NCI-H2107 (cell line): Measurements from ENCODE around the gene CEL.

Source experiments
- DNase-seq: peaks from one replicate; lab custom pipeline; 2025; lab: John Stamatoyannopoulos, UW

Gene CEL

DNA sequence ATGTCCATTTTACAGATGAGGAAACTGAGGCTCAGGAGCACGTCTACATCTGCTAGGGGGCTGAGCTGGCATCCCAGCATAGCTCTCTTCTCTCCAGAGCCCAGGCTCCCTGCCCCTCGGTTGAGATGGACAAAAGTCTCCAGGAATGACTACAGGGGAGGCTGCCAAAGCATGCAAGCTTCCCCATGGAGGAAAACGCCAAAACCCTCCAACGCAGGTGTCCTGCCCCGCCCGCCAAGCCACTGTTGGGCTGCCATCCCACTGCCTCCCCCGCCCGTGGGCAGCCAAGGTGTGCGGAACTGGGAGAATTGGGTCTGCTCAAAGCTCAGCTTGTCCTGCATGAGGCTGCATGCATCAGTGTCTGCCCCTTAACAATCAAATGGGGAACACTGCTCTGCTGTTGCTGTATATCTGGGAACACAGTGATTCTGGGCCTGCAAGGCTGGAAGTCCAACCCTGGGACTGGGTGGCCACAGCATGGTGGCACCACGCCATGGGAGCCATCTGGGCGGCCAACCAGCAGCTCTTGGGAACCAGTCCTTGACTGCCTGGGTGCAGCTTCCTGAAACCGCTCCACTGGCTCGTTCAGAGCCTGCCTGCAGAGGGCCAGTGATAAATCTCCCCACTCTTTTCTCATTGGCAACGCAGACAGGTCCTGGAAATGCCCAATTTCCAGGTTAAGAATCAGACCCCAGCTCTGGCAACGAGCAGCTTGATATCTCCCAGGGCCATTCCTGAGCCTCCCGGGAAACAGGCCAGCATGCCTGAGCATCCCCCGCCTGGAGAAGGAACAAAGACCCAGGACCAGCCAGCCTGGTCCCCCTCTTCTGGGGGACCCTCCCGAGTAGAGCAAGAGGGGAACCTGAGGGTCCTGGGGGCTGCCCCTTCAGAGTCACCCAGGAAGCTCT, 55.7 kb downstream of the CEL start:
- DNase-seq, result no peak

- DNase-seq, result no peak
Measured at GRCh38 chr9:133118179-133118520, 56.4 kb downstream of the CEL start.

DNA sequence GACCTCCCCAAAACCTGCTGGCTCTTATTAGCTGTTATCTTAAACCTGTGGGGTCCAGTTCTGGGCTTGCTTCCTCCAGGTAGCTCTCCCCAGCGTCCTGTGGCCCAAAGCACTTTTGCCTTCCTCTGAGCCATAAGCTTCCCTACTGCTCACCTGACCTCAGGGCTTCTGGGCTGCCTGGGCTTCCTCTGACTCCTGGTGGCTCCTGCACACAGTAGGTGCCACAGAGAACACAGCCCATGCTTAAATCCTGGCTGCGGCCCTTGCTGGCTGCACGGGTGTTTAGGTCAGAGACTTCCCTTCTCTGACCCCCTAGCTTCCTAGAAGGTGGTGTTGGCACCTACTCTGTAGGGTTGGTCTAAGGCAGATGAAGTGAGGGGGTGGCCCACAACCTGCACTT, 56.8 kb downstream of the CEL start:
- no peak for DNase-seq

- DNase-seq, result no peak
Measured at GRCh38 chr9:133119103-133119845, 57.5 kb downstream of the CEL start.

GRCh38 chr9:133119846-133120500, 58.2 kb downstream of the CEL start:
- no peak for DNase-seq

DNA sequence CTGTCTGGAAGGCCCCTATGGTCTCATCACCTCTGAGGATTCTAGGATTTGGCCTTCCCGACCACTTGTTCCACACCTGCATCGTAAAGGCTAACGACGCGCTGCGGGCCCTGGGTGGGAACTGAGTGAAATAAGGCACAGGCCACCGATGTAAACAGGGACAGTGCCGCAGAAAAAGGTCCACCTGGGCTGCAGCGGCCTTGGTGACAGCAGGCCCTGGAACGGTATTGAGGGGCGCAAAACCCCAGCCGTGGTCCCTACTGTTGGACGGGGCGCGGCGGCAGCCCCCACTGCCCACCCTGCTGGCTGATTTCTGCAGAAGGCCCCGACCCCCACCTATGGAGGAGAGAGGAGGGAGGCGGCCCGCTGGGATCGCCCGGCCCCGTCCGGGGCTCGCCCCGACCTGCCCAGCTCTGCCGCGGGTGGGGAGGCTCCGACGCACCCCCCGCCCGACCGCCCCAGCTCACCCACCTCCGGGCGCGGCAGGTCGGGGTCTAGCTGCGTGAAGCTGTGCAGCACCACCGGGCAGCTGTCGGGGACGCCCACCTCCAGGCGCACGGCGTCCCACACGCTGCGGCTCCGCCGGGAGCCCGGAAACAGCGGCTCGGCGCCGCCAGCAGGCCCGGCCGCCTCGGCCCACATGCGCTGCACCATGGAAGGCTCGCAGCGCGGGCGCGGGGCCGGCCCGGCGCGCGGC, 58.9 kb downstream of the CEL start:
- DNase-seq, result no peak
